ENCODE data around the gene PALM3.
A peak's percentile ranks its signal among the peaks of the same experiment; 100 is the strongest.

The PALM3 gene

DNA sequence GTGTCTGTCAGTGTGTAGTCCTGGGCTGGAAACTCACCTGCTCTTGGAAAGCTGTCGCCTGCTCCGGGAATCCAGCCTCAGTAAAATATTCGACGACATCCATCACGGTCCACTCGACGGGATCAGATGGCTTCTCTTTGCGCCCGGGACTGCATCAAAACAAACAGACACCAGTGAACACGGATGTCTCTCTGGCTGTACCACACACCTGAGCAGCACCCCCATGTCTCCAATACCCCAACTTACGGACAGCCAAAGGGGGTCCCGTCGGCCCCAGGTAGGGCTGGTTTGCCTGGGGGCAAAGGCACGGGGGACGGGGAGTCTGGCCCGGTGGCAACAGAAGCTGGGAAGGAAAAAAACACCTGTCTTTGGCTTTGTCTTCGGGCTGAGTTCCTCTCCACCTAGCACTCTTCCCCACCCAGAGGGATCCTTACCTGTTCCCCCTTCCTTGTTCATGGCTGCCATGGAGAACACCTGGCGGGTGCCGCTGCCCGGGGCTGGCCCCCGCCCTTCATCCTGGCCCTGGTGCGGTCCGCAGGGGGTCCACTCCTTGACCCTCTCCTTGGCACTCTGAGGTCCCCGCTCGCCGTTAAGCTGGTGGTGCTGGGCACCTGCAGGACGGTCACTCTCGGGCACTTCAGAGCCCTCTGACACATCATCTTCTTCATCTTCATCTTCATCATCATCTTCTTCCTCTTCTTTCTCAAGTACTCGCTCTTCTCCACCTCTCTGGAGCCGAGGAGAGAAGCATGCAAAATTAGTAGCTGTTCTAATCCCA is 26.9 kb upstream of the PALM3 start:
- Histone ChIP-seq H3K36me3 (ENCODE audit: control insufficient read depth in 1 of 2, insufficient read depth in 2 of 2, low read length in 2 of 2) (peaks cover 0 to 6% of the 10 kb centered on the region in 2 donors), H3K9me3 (ENCODE audit: control insufficient read depth in 1 of 2, low read length in 2 of 2) (peaks cover 6 to 8% of the 10 kb centered on the region in 2 donors), H3K27me3 (ENCODE audit: low read depth, low read length) (no peaks in the 10 kb centered on the region), H3K4me3 (ENCODE audit: low read depth in 1 of 2, low read length in 2 of 2) (peak overlapping the region in 1 of 2 donors; percentile 42), H3K4me1 (ENCODE audit: control insufficient read depth in 1 of 2, insufficient read depth in 2 of 2, low read length in 2 of 2) (peaks cover 0 to 16% of the 10 kb centered on the region in 2 donors), H3K27ac (ENCODE audit: low read length) (no peak overlapping the region)

DNA sequence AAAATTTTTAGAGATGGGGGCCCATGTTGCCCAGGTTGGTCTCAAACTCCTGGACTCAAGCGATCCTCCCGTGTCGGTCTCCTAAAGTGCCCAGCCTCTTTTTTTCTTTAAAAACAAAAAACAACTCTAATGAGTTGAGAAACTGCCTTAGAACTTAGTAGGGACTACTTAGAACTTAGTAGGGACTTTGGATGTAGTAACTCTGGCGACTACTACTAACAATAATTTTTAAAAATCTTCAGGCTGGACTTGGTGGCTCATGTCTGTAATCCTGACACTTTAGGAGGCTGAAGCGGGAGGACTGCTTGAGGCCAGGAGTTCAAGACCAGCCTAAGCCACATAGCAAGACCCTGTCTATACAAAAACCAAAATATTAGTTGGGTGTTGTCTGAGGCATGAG is 24.2 kb upstream of the PALM3 start:
- H3K27ac ChIP-seq (ENCODE audit: low read length) = no peak overlapping the region
- H3K9me3 ChIP-seq (ENCODE audit: control insufficient read depth in 1 of 2, low read length in 2 of 2) = no peaks in the 10 kb centered on the region
- peaks cover 7 to 19% of the 10 kb centered on the region in 2 donors for H3K4me1 ChIP-seq (ENCODE audit: control insufficient read depth in 1 of 2, insufficient read depth in 2 of 2, low read length in 2 of 2)
- H3K4me3 ChIP-seq (ENCODE audit: low read depth in 1 of 2, low read length in 2 of 2) = no peak overlapping the region
- H3K27me3 ChIP-seq (ENCODE audit: low read depth, low read length) = no peaks in the 10 kb centered on the region
- peaks cover 0 to 6% of the 10 kb centered on the region in 2 donors for H3K36me3 ChIP-seq (ENCODE audit: control insufficient read depth in 1 of 2, insufficient read depth in 2 of 2, low read length in 2 of 2)

GRCh38 chr19:14085309-14085995 is 23.6 kb upstream of the PALM3 start, which contains the start of gene C19orf67:
C19orf67 (minus strand) TSS chr19:14085783; CDS start chr19:14085627, 156 bp downstream.
- Histone ChIP-seq H3K4me3 (ENCODE audit: low read depth in 1 of 2, low read length in 2 of 2) (no peak within 1 kb of the TSS), H3K27ac (ENCODE audit: low read length) (no peak within 1 kb of the TSS), H3K4me1 (ENCODE audit: control insufficient read depth in 1 of 2, insufficient read depth in 2 of 2, low read length in 2 of 2) (peaks cover 7 to 23% of the 10 kb centered on the region in 2 donors), H3K27me3 (ENCODE audit: low read depth, low read length) (no peaks in the 10 kb centered on the region), H3K36me3 (ENCODE audit: control insufficient read depth in 1 of 2, insufficient read depth in 2 of 2, low read length in 2 of 2) (peaks cover 0 to 6% of the 10 kb centered on the region in 2 donors), H3K9me3 (ENCODE audit: control insufficient read depth in 1 of 2, low read length in 2 of 2) (no peaks in the 10 kb centered on the region)

GRCh38 chr19:14082675-14082960 is 20.7 kb upstream of the PALM3 start:
- H3K9me3 ChIP-seq (ENCODE audit: control insufficient read depth in 1 of 2, low read length in 2 of 2) = no peaks in the 10 kb centered on the region
- H3K4me1 ChIP-seq (ENCODE audit: control insufficient read depth in 1 of 2, insufficient read depth in 2 of 2, low read length in 2 of 2) = peaks cover 7 to 18% of the 10 kb centered on the region in 2 donors
- H3K4me3 ChIP-seq (ENCODE audit: low read depth in 1 of 2, low read length in 2 of 2) = peak overlapping the region; percentile 83 to 91
- H3K27me3 ChIP-seq (ENCODE audit: low read depth, low read length) = no peaks in the 10 kb centered on the region
- H3K27ac ChIP-seq (ENCODE audit: low read length) = peak overlapping the region; percentile 94
- H3K36me3 ChIP-seq (ENCODE audit: control insufficient read depth in 1 of 2, insufficient read depth in 2 of 2, low read length in 2 of 2) = no peaks in the 10 kb centered on the region

DNA sequence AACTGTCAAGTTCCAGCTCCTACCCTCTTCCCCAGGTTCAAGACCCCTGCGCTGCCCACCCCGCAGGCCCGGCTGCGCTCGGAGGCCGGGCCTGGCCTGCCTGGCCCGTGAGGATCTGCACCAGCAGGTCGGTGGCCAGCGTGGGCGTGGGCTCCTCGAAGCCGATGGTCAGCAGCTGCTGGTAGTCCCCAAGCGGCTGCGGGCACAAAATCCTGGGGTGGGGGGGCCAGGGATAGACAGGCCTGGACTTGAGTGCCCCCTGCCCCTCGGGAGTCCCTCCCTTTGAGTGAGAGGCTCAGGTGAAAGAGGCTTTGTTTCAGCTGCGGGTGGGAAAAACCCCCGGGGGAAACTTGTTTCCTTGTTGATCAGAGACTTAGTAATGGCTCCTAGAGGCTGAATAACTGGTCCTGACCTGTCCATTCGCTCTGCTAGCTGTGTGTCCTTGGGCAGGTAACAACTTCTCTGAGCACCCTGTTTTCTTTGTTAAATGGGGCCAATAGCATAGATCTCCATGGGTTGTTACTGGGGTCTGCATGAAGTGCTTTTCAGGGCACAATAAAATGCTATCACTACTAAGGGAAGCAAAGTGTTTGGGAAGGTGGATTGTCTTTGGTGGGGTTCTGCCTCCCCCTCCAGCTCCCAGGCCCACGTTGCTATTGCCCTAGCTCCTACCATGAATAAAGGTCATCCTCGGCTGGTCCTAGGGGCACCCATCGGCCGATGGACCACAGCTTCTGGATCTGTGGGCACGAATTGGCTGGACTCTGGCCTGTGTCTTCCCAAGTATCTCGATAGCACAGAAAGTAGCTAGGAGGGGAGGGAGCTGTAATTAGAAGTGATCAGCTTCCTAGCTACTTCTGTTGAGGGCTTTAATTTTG is 20.2 kb upstream of the PALM3 start:
- Histone ChIP-seq H3K9me3 (ENCODE audit: control insufficient read depth in 1 of 2, low read length in 2 of 2) (no peaks in the 10 kb centered on the region), H3K36me3 (ENCODE audit: control insufficient read depth in 1 of 2, insufficient read depth in 2 of 2, low read length in 2 of 2) (no peaks in the 10 kb centered on the region), H3K4me1 (ENCODE audit: control insufficient read depth in 1 of 2, insufficient read depth in 2 of 2, low read length in 2 of 2) (peaks cover 7 to 18% of the 10 kb centered on the region in 2 donors), H3K27ac (ENCODE audit: low read length) (peak overlapping the region; percentile 94), H3K27me3 (ENCODE audit: low read depth, low read length) (no peaks in the 10 kb centered on the region), H3K4me3 (ENCODE audit: low read depth in 1 of 2, low read length in 2 of 2) (peak overlapping the region; percentile 83 to 91)

GRCh38 chr19:14080887-14081796 is 19.3 kb upstream of the PALM3 start:
- no peaks in the 10 kb centered on the region for H3K27me3 ChIP-seq (ENCODE audit: low read depth, low read length)
- peaks cover 7 to 18% of the 10 kb centered on the region in 2 donors for H3K4me1 ChIP-seq (ENCODE audit: control insufficient read depth in 1 of 2, insufficient read depth in 2 of 2, low read length in 2 of 2)
- peak overlapping the region; percentile 94 for H3K27ac ChIP-seq (ENCODE audit: low read length)
- no peaks in the 10 kb centered on the region for H3K9me3 ChIP-seq (ENCODE audit: control insufficient read depth in 1 of 2, low read length in 2 of 2)
- peak overlapping the region; percentile 83 to 91 for H3K4me3 ChIP-seq (ENCODE audit: low read depth in 1 of 2, low read length in 2 of 2)
- H3K36me3 ChIP-seq (ENCODE audit: control insufficient read depth in 1 of 2, insufficient read depth in 2 of 2, low read length in 2 of 2) = no peaks in the 10 kb centered on the region

- Histone ChIP-seq H3K27me3 (ENCODE audit: low read depth, low read length) (no peaks in the 10 kb centered on the region), H3K4me3 (ENCODE audit: low read depth in 1 of 2, low read length in 2 of 2) (no peak overlapping the region), H3K27ac (ENCODE audit: low read length) (no peak overlapping the region), H3K4me1 (ENCODE audit: control insufficient read depth in 1 of 2, insufficient read depth in 2 of 2, low read length in 2 of 2) (peaks cover 7 to 31% of the 10 kb centered on the region in 2 donors), H3K9me3 (ENCODE audit: control insufficient read depth in 1 of 2, low read length in 2 of 2) (no peaks in the 10 kb centered on the region), H3K36me3 (ENCODE audit: control insufficient read depth in 1 of 2, insufficient read depth in 2 of 2, low read length in 2 of 2) (no peaks in the 10 kb centered on the region)
Observed at GRCh38 chr19:14078411-14078810, 16.5 kb upstream of the PALM3 start.

DNA sequence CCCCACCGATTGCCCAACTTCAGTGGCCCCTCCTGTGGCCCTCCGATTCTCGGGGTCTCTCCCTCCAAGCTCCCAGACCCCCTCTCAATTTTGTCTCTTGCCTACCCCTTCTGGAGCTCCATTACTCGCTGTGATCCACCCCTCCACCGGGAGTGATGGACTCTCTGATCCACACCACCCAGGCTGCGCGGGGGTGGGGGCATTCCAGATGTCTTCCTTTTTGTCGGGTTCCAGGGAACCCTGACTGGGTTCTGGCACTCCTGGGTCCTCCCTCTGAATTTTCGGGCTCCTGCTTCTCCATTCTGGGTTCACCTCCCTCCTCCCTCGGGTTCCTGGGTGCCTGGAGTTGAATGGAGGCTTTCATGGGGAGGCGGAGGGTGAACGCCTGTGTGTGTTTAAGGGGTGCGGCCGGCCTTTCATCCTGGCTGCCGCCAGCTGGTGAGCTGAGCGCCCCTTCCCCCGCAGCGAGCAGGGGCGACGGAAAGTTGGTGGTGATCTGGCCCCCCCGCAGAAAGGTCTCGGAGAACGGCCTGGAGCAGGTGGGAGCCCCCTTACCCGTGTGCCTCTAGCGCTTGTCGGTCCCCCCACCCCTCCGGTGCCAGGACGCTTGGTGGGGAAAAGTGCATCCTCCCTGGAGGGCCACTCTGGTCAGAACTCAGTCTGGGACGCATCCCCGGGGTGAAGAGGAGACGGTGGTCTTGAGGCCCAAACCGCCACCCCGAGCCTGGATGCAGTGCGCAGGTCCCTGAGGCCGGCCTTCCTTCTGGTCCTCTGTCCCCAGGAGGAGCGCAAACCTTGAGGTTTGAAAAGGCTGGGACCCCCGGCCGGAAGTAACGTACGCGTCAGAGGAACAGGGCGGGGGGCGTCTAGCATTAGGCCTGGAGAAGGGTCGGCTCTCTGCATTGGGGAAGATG is 12.3 kb upstream of the PALM3 start:
- H3K9me3 ChIP-seq (ENCODE audit: control insufficient read depth in 1 of 2, low read length in 2 of 2) = no peaks in the 10 kb centered on the region
- no peaks in the 10 kb centered on the region for H3K27me3 ChIP-seq (ENCODE audit: low read depth, low read length)
- H3K36me3 ChIP-seq (ENCODE audit: control insufficient read depth in 1 of 2, insufficient read depth in 2 of 2, low read length in 2 of 2) = no peaks in the 10 kb centered on the region
- peak overlapping the region; percentile 72 to 87 for H3K4me3 ChIP-seq (ENCODE audit: low read depth in 1 of 2, low read length in 2 of 2)
- peak overlapping the region; percentile 70 for H3K27ac ChIP-seq (ENCODE audit: low read length)
- peaks cover 0 to 30% of the 10 kb centered on the region in 2 donors for H3K4me1 ChIP-seq (ENCODE audit: control insufficient read depth in 1 of 2, insufficient read depth in 2 of 2, low read length in 2 of 2)

GRCh38 chr19:14073261-14073924 is 11.5 kb upstream of the PALM3 start:
- Histone ChIP-seq H3K36me3 (ENCODE audit: control insufficient read depth in 1 of 2, insufficient read depth in 2 of 2, low read length in 2 of 2) (no peaks in the 10 kb centered on the region), H3K4me3 (ENCODE audit: low read depth in 1 of 2, low read length in 2 of 2) (peak overlapping the region; percentile 72 to 87), H3K27me3 (ENCODE audit: low read depth, low read length) (no peaks in the 10 kb centered on the region), H3K27ac (ENCODE audit: low read length) (peak overlapping the region; percentile 70), H3K9me3 (ENCODE audit: control insufficient read depth in 1 of 2, low read length in 2 of 2) (no peaks in the 10 kb centered on the region), H3K4me1 (ENCODE audit: control insufficient read depth in 1 of 2, insufficient read depth in 2 of 2, low read length in 2 of 2) (peaks cover 0 to 30% of the 10 kb centered on the region in 2 donors)
